HEK293 (cell line): ENCODE data around the gene MARCO.

Source experiments
- CTCF ChIA-PET: fragments of 350-600 bp; formaldehyde crosslinking; extraction: SDS; loops from one replicate; lab custom pipeline; 2021; ENCODE audit warnings: antibody characterized with exemption; lab: Yijun Ruan, JAX
- POLR2A ChIA-PET: fragments of 300-600 bp; formaldehyde crosslinking; extraction: SDS; loops from one replicate; lab custom pipeline; 2020; ENCODE audit warnings: antibody characterized with exemption, inconsistent platforms; lab: Yijun Ruan, JAX
- H3K27ac ChIP-seq: fragments of 200-500 bp; sonication (Bioruptor generic); 2 replicates; pipeline ENCODE4 v1.5.1; 2014; ENCODE audit warnings: low read depth, low read length, control low read depth, inconsistent platforms; ENCODE audit errors: extremely low read depth
- H3K36me3 ChIP-seq, 2 experiments: fragments of 200-500 bp in 1 of 2; sonication (Bioruptor generic) in 1 of 2; 1 replicate in 1 of 2; 2 replicates in 1 of 2; pipeline ENCODE4 v1.5.1; 2014 to 2017; ENCODE audit warnings: inconsistent platforms in 2 of 2, low read length in 2 of 2; ENCODE audit not compliant: control insufficient read depth in 2 of 2, insufficient read depth in 1 of 2
- H3K4me1 ChIP-seq: fragments of 200-500 bp; sonication (Bioruptor generic); 2 replicates; pipeline ENCODE4 v1.5.1; 2014; ENCODE audit warnings: mild to moderate bottlenecking, low read length, inconsistent platforms; ENCODE audit not compliant: control insufficient read depth, insufficient read depth
- H3K4me3 ChIP-seq: 2 replicates; pipeline ENCODE4 v1.5.1; 2011; ENCODE audit warnings: low read depth, mild to moderate bottlenecking, control low read depth, low read length, moderate library complexity
- H3K9me3 ChIP-seq: fragments of 200-500 bp; sonication (Bioruptor generic); 2 replicates; pipeline ENCODE4 v1.5.1; 2014; ENCODE audit warnings: low read depth, low read length, inconsistent platforms; ENCODE audit not compliant: control insufficient read depth, insufficient read depth
- INSM2 ChIP-seq: fragments of 450-650 bp; formaldehyde crosslinking; IDR thresholded peaks from 2 replicates; pipeline ENCODE4 v1.5.1; 2016; ENCODE audit warnings: missing biosample characterization, missing genetic modification characterization
- KLF16 ChIP-seq: fragments of 450-650 bp; formaldehyde crosslinking; IDR thresholded peaks from 2 replicates; pipeline ENCODE4 v1.5.1; 2017; ENCODE audit warnings: missing biosample characterization, missing genetic modification characterization
- KLF7 ChIP-seq: fragments of 450-650 bp; formaldehyde crosslinking; IDR thresholded peaks from 2 replicates; pipeline ENCODE4 v1.5.1; 2016; ENCODE audit warnings: missing biosample characterization, missing genetic modification characterization, borderline replicate concordance
- YY2 ChIP-seq: fragments of 450-650 bp; formaldehyde crosslinking; IDR thresholded peaks from 2 replicates; pipeline ENCODE4 v1.5.1; 2016; ENCODE audit warnings: missing biosample characterization, missing genetic modification characterization
- ZBTB26 ChIP-seq: fragments of 450-650 bp; formaldehyde crosslinking; optimal IDR thresholded peaks from 2 replicates; pipeline ENCODE3; 2016; ENCODE audit warnings: missing biosample characterization, mild to moderate bottlenecking, missing genetic modification characterization
- ZBTB6 ChIP-seq: fragments of 450-650 bp; formaldehyde crosslinking; IDR thresholded peaks from 2 replicates; pipeline ENCODE4 v1.5.1; 2017; ENCODE audit warnings: missing biosample characterization, missing genetic modification characterization
- ZNF146 ChIP-seq: fragments of 450-650 bp; formaldehyde crosslinking; IDR thresholded peaks from 2 replicates; pipeline ENCODE4 v1.5.1; 2016; ENCODE audit warnings: missing biosample characterization, missing genetic modification characterization
- ZNF148 ChIP-seq: fragments of 450-650 bp; formaldehyde crosslinking; IDR thresholded peaks from 2 replicates; pipeline ENCODE4 v1.5.0; 2017; ENCODE audit warnings: missing biosample characterization, missing genetic modification characterization, borderline replicate concordance
- ZNF404 ChIP-seq: fragments of 450-650 bp; formaldehyde crosslinking; IDR thresholded peaks from 2 replicates; pipeline ENCODE4 v1.5.1; 2017; ENCODE audit warnings: missing biosample characterization, missing genetic modification characterization
- ZNF426 ChIP-seq: fragments of 450-650 bp; formaldehyde crosslinking; IDR thresholded peaks from 2 replicates; pipeline ENCODE4 v1.5.1; 2017; ENCODE audit warnings: missing biosample characterization, missing genetic modification characterization, mild to moderate bottlenecking, inconsistent platforms, moderate library complexity
- ZNF544 ChIP-seq: fragments of 450-650 bp; formaldehyde crosslinking; IDR thresholded peaks from 2 replicates; pipeline ENCODE4 v1.5.0; 2017; ENCODE audit warnings: missing biosample characterization, missing genetic modification characterization
- ZNF558 ChIP-seq: fragments of 450-650 bp; formaldehyde crosslinking; IDR thresholded peaks from 2 replicates; pipeline ENCODE4 v1.5.1; 2016; ENCODE audit warnings: missing biosample characterization, missing genetic modification characterization
- ZNF580 ChIP-seq: fragments of 450-650 bp; formaldehyde crosslinking; IDR thresholded peaks from 2 replicates; pipeline ENCODE4 v1.5.1; 2016; ENCODE audit warnings: missing biosample characterization, missing genetic modification characterization
- ZNF670 ChIP-seq: fragments of 450-650 bp; formaldehyde crosslinking; IDR thresholded peaks from 2 replicates; pipeline ENCODE4 v1.5.1; 2016; ENCODE audit warnings: missing biosample characterization, missing genetic modification characterization, low read depth
- ZNF785 ChIP-seq: fragments of 450-650 bp; formaldehyde crosslinking; IDR thresholded peaks from 2 replicates; pipeline ENCODE4 v1.5.1; 2016; ENCODE audit warnings: missing biosample characterization, missing genetic modification characterization
- ZSCAN5A ChIP-seq: fragments of 450-650 bp; formaldehyde crosslinking; IDR thresholded peaks from 2 replicates; pipeline ENCODE4 v1.5.1; 2016; ENCODE audit warnings: missing biosample characterization, missing genetic modification characterization

Gene MARCO

GRCh38 chr2:118978064-118978463 is 36.1 kb downstream of the MARCO start (continued):
- TF ChIP-seq KLF16 = no peak
- no peak for TF ChIP-seq ZNF426
- no peak for TF ChIP-seq ZNF404
- TF ChIP-seq INSM2 (tag by site-specific recombination) = no peak

GRCh38 chr2:118979152-118979861 is 37.3 kb downstream of the MARCO start:
- no peak for TF ChIP-seq ZNF148 (tag by site-specific recombination)
- CTCF ChIA-PET = no interaction called here

GRCh38 chr2:118980022-118980421 is 38.0 kb downstream of the MARCO start:
- Histone ChIP-seq H3K4me3 (no peak overlapping the region), H3K4me1 (no peaks in the 10 kb centered on the region), H3K27ac (no peak overlapping the region), H3K36me3 (no peaks in the 10 kb centered on the region), H3K9me3 (no peaks in the 10 kb centered on the region)
- TF ChIP-seq ZNF426 (no peak), ZBTB6 (tag by site-specific recombination) (no peak), ZNF785 (no peak), ZNF558 (no peak), ZBTB26 (tag by site-specific recombination) (no peak), ZSCAN5A (tag by site-specific recombination) (no peak), YY2 (no peak), ZNF670 (tag by site-specific recombination) (no peak), ZNF146 (tag by site-specific recombination) (no peak), ZNF544 (tag by site-specific recombination) (no peak), KLF7 (tag by site-specific recombination) (no peak), ZNF580 (tag by site-specific recombination) (no peak), INSM2 (tag by site-specific recombination) (no peak)
- CTCF ChIA-PET = interaction anchor here (0.6 kb wide), 2 partner anchors 31 to 263 kb away, joined by 3 read pairs; no protein-coding TSS in a partner anchor
- POLR2A ChIA-PET = no interaction called here

More at GRCh38 chr2:118979152-118979861, 37.3 kb downstream of the MARCO start:
- Histone ChIP-seq H3K4me3 (no peak overlapping the region), H3K27ac (no peak overlapping the region), H3K36me3 (no peaks in the 10 kb centered on the region), H3K9me3 (no peaks in the 10 kb centered on the region), H3K4me1 (no peaks in the 10 kb centered on the region)
- POLR2A ChIA-PET = no interaction called here
